Activated gamma-delta T cell treated with anti-CD3 and anti-CD28 coated beads, Interleukin-2, amount 50 U/mL, for 16 hours (primary cell): Measurements from ENCODE around the gene NR4A3.
A peak's percentile ranks its signal among the peaks of the same experiment; 100 is the strongest.

ENCODE experiments used
- DNase-seq: peaks from one replicate; pipeline ENCODE4 v3.0.0-alpha.2; 2020; ENCODE audit warnings: low read depth

Gene NR4A3

GRCh38 chr9:99878651-99879050 lies 57.0 kb downstream of the NR4A3 start:
- DNase-seq: no peak

GRCh38 chr9:99881769-99882168 lies 60.1 kb downstream of the NR4A3 start:
- DNase-seq: no peak

GRCh38 chr9:99885747-99886146 lies 64.1 kb downstream of the NR4A3 start:
- DNase-seq: no peak

GRCh38 chr9:99889120-99889519 lies 67.4 kb downstream of the NR4A3 start:
- DNase-seq: no peak

- no peak for DNase-seq
Measured at GRCh38 chr9:99894826-99895225, 73.1 kb downstream of the NR4A3 start.

- no peak for DNase-seq
Measured at GRCh38 chr9:99895510-99895909, 73.8 kb downstream of the NR4A3 start.

- no peak for DNase-seq
Measured at GRCh38 chr9:99896119-99896518, 74.4 kb downstream of the NR4A3 start.

- no peak for DNase-seq
Measured at GRCh38 chr9:99903393-99903792, 81.7 kb downstream of the NR4A3 start.

- no peak for DNase-seq
Measured at GRCh38 chr9:99905833-99906402, 84.2 kb downstream of the NR4A3 start.

GRCh38 chr9:99906403-99907207 lies 84.9 kb downstream of the NR4A3 start, which contains the start of gene STX17:
TSS of gene STX17 (plus strand) at chr9:99906654. CDS start at chr9:99915240, 8,586 bp downstream.
- DNase-seq: peak; percentile 74

GRCh38 chr9:99907208-99907532 lies 85.5 kb downstream of the NR4A3 start:
- DNase-seq: no peak

- DNase-seq: no peak
Measured at GRCh38 chr9:99911600-99911999, 89.9 kb downstream of the NR4A3 start.
